Astrocyte (in vitro differentiated cells and primary cell): ENCODE data around the gene LIM2. TPM values are rescaled to one million over a fixed set of nuclear protein-coding genes. Genes with fewer than 3 reads are reported as not detected.

Experiments
- DNase-seq: peaks from one replicate; pipeline ENCODE4 v3.0.0-alpha.2; 2010; ENCODE audit warnings: low read depth
- FAIRE-seq: peaks from 2 replicates; lab custom pipeline; 2011; peaks lifted over from hg19 to GRCh38; lab: Jason Lieb, UNC
- H2AFZ ChIP-seq: 2 replicates; pipeline ENCODE4 v1.6.0; 2012; ENCODE audit warnings: low read depth, low read length, inconsistent platforms
- H3K27ac ChIP-seq: 2 replicates; pipeline ENCODE4 v1.5.1; 2011; ENCODE audit warnings: low read depth, low read length, inconsistent platforms
- H3K27me3 ChIP-seq: 2 replicates; pipeline ENCODE4 v1.6.0; 2011; ENCODE audit warnings: low read length, inconsistent platforms; ENCODE audit not compliant: insufficient read depth
- H3K36me3 ChIP-seq: 2 replicates; pipeline ENCODE4 v1.5.1; 2011; ENCODE audit warnings: low read length, inconsistent platforms; ENCODE audit not compliant: insufficient read depth
- H3K4me1 ChIP-seq: 2 replicates; pipeline ENCODE4 v1.5.1; 2011; ENCODE audit warnings: low read length, inconsistent platforms; ENCODE audit not compliant: insufficient read depth
- H3K4me2 ChIP-seq: 2 replicates; pipeline ENCODE4 v1.6.0; 2012; ENCODE audit warnings: low read length, inconsistent platforms
- H3K4me3 ChIP-seq: 2 replicates; pipeline ENCODE4 v1.5.1; 2011; ENCODE audit warnings: low read depth, mild to moderate bottlenecking, low read length, inconsistent platforms; ENCODE audit not compliant: insufficient read depth
- H3K79me2 ChIP-seq: 2 replicates; pipeline ENCODE4 v1.6.0; 2012; ENCODE audit warnings: mild to moderate bottlenecking, low read length, inconsistent platforms; ENCODE audit not compliant: insufficient read depth
- H3K9ac ChIP-seq: 2 replicates; pipeline ENCODE4 v1.6.0; 2012; ENCODE audit warnings: mild to moderate bottlenecking, low read length, inconsistent platforms
- H3K9me3 ChIP-seq: 2 replicates; pipeline ENCODE4 v1.5.1; 2012; ENCODE audit warnings: low read depth, mild to moderate bottlenecking, low read length, inconsistent platforms; ENCODE audit not compliant: insufficient read depth
- H4K20me1 ChIP-seq: 2 replicates; pipeline ENCODE4 v1.6.0; 2012; ENCODE audit warnings: low read length, inconsistent platforms; ENCODE audit not compliant: insufficient read depth
- H3K27ac Mint-ChIP-seq: one replicate; pipeline ENCODE4 v1.8.0; 2021; ENCODE audit warnings: mild to moderate bottlenecking, mixed read lengths; ENCODE audit not compliant: unreplicated experiment
- H3K27me3 Mint-ChIP-seq: one replicate; pipeline ENCODE4 v1.8.0; 2021; ENCODE audit warnings: low read depth, mixed read lengths; ENCODE audit not compliant: unreplicated experiment
- H3K36me3 Mint-ChIP-seq: one replicate; pipeline ENCODE4 v1.8.0; 2021; ENCODE audit warnings: low read depth, mixed read lengths; ENCODE audit not compliant: unreplicated experiment
- H3K4me1 Mint-ChIP-seq: one replicate; pipeline ENCODE4 v1.8.0; 2021; ENCODE audit warnings: low read depth, mixed read lengths; ENCODE audit not compliant: unreplicated experiment
- H3K4me3 Mint-ChIP-seq: one replicate; pipeline ENCODE4 v1.8.0; 2021; ENCODE audit warnings: mild to moderate bottlenecking, moderate library complexity, mixed read lengths; ENCODE audit not compliant: unreplicated experiment
- H3K9me3 Mint-ChIP-seq: one replicate; pipeline ENCODE4 v1.8.0; 2021; ENCODE audit warnings: mild to moderate bottlenecking, mixed read lengths; ENCODE audit not compliant: unreplicated experiment
- CTCF ChIP-seq: IDR thresholded peaks from 2 replicates; pipeline ENCODE4 v1.5.1; 2011; ENCODE audit warnings: low read depth, mild to moderate bottlenecking, inconsistent platforms, low read length, moderate library complexity; ENCODE audit not compliant: insufficient read depth
- EZH2 ChIP-seq: IDR thresholded peaks from 2 replicates; pipeline ENCODE4 v1.6.1; 2012; ENCODE audit warnings: mild to moderate bottlenecking, low read length, inconsistent platforms; ENCODE audit not compliant: insufficient read depth
- total RNA-seq: library from RNA; stranded (reverse); gene quantifications from 2 replicates; pipeline ENCODE4 v1.2.1, GENCODE V29; 2021

LIM2 gene
- total RNA-seq, 1 donor from 2014 or later, result not detected

GRCh38 chr19:51394050-51394836 lies 6.5 kb upstream of the LIM2 start:
- Histone ChIP-seq H3K9ac (peak overlapping the region; percentile 55), H2AFZ (peak overlapping the region; percentile 88), H3K4me3 (peak overlapping the region; percentile 49), H3K36me3 (no peaks in the 10 kb centered on the region), H3K27me3 (no peaks in the 10 kb centered on the region), H4K20me1 (no peaks in the 10 kb centered on the region), H3K4me2 (peak overlapping the region; percentile 80), H3K27ac (no peak overlapping the region), H3K4me1 (no peaks in the 10 kb centered on the region), H3K79me2 (no peaks in the 10 kb centered on the region), H3K9me3 (no peaks in the 10 kb centered on the region)
- peak overlapping the region; percentile 86 for H3K27ac Mint-ChIP-seq
- peaks cover 9% of the 10 kb centered on the region for H3K4me1 Mint-ChIP-seq
- DNase-seq (peak; percentile 96), FAIRE-seq (peak; percentile 39)
- TF ChIP-seq EZH2, result no peak
- TF ChIP-seq CTCF, result no peak
- H3K4me3 Mint-ChIP-seq, result peak overlapping the region; percentile 80
- H3K36me3 Mint-ChIP-seq, result no peaks in the 10 kb centered on the region
- H3K9me3 Mint-ChIP-seq, result peaks cover 3% of the 10 kb centered on the region
- no peaks in the 10 kb centered on the region for H3K27me3 Mint-ChIP-seq

GRCh38 chr19:51392701-51393100 lies 4.9 kb upstream of the LIM2 start:
- Mint-ChIP-seq H3K27ac (no peak overlapping the region), H3K9me3 (peaks cover 3% of the 10 kb centered on the region), H3K4me1 (peaks cover 6% of the 10 kb centered on the region), H3K4me3 (no peak overlapping the region), H3K36me3 (no peaks in the 10 kb centered on the region), H3K27me3 (peaks cover 4% of the 10 kb centered on the region)
- H3K27me3 ChIP-seq, result no peaks in the 10 kb centered on the region
- H2AFZ ChIP-seq, result no peak overlapping the region
- H3K36me3 ChIP-seq, result no peaks in the 10 kb centered on the region
- H3K9me3 ChIP-seq, result no peaks in the 10 kb centered on the region
- no peak for FAIRE-seq
- no peak overlapping the region for H3K27ac ChIP-seq
- H3K4me3 ChIP-seq, result no peak overlapping the region
- no peak for TF ChIP-seq CTCF
- TF ChIP-seq EZH2, result no peak
- no peak for DNase-seq
- no peak overlapping the region for H3K9ac ChIP-seq
- no peaks in the 10 kb centered on the region for H4K20me1 ChIP-seq
- H3K4me2 ChIP-seq, result no peak overlapping the region
- H3K79me2 ChIP-seq, result no peaks in the 10 kb centered on the region
- no peaks in the 10 kb centered on the region for H3K4me1 ChIP-seq

GRCh38 chr19:51391073-51391611 lies 3.4 kb upstream of the LIM2 start:
- H3K9me3 Mint-ChIP-seq, result no peaks in the 10 kb centered on the region
- H3K27me3 ChIP-seq, result no peaks in the 10 kb centered on the region
- H3K4me2 ChIP-seq, result no peak overlapping the region
- H3K9ac ChIP-seq, result no peak overlapping the region
- H3K36me3 ChIP-seq, result no peaks in the 10 kb centered on the region
- no peak for DNase-seq
- no peak for FAIRE-seq
- H3K4me1 ChIP-seq, result no peaks in the 10 kb centered on the region
- peaks cover 4% of the 10 kb centered on the region for H3K27me3 Mint-ChIP-seq
- no peaks in the 10 kb centered on the region for H3K79me2 ChIP-seq
- no peak overlapping the region for H3K27ac Mint-ChIP-seq
- no peak overlapping the region for H3K27ac ChIP-seq
- H3K4me3 ChIP-seq, result no peak overlapping the region
- H3K4me1 Mint-ChIP-seq, result peaks cover 2% of the 10 kb centered on the region
- H3K4me3 Mint-ChIP-seq, result no peak overlapping the region
- H2AFZ ChIP-seq, result no peak overlapping the region
- no peak for TF ChIP-seq EZH2
- TF ChIP-seq CTCF, result no peak
- H3K9me3 ChIP-seq, result no peaks in the 10 kb centered on the region
- no peaks in the 10 kb centered on the region for H3K36me3 Mint-ChIP-seq
- no peaks in the 10 kb centered on the region for H4K20me1 ChIP-seq
